ENCODE results near the gene SYNGR1.
"Not testable (repeated sequence)": the region's sequence is repeated elsewhere in the genome, so short reads cannot be mapped to it uniquely, and the experiment has no call there.

The SYNGR1 gene

DNA sequence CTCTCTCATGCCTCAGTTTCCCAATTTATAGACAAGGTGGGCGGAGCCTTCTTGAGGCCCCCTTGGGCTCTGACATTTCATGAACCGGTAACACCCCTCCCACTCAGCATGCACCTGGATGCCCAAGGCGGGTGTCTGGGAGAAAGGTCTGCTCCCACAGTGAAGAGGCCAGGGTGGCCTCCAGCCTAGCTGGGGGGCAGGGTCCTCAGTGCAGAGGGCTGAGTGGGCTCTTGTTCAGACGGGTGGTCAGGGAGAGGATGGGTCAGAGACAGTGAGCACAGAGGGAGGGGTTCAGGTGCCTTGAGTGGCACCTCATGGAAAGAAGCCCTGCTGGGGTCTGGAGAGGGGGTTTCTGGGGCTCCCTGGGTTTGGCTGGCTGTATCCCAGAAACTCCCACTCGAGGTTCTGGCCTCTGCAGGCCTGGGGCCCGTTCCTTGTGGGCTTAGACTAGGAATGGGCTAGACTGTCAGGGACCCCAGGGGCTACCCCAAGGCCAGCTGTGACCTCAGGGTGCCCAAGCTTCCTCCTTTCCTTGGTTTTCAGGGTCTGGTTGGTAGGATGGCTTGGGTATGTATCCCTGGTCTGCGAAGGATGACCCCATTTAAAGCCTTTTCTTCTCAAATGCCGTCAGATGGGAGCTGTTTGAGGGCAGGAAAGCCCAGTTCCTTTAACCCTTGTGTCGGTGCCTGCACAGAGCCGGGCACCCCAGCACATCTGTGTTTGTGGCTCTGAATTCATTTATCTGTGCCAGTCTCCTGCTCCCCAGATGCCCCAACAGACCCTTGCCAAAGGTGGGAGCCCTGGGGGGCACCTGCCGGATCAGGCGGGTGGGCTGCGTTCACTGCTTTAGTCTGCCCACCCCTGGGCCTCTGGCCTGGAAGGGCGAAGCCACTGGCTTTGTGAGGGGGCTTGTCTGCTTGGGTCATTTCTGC, 1.2 kb downstream of the SYNGR1 start:
- CTCF ChIA-PET, result no interaction called here
- DNase-seq (ENCODE audit: low spot score), result no peak
- POLR2A ChIA-PET (ENCODE audit: low non-redundant PET), result no interaction called here
- no peak for TF ChIP-seq CTCF (conservative IDR thresholded peaks at IDR 0.05; ENCODE audit: low read depth)
- H3K27ac ChIP-seq, result peak overlapping the region; percentile 8; the same call in 1 of the 2 replicates

DNA sequence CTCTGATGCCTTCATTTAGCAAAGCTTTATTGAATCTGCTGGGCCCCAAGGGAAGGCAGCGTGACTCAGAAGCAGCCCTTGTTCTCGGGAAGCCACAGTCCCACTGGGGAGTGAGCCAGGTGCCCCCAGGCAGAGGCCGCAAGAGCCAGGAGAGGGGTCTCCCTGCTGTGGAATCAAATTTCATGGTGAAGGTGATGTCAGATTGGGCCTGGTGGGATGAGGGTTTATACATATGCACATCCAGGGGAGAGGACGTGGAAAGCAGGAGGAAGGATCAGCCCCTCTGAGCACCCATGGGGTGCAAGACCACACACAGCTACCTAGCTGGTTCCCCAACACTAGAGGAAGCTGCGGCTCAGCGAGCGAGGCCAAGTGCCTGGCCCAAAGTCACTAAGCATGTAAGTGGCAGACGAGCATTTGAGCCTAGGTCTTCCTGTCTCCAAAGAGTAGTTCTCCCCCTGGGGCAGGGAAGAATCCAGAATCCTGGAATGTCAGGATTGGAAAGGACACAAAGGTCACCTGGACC, 2.0 kb downstream of the SYNGR1 start:
- TF ChIP-seq CTCF (conservative IDR thresholded peaks at IDR 0.05; ENCODE audit: low read depth), result no peak
- CTCF ChIA-PET, result no interaction called here
- H3K27ac ChIP-seq, result peak overlapping the region; percentile 8; the same call in 1 of the 2 replicates
- DNase-seq (ENCODE audit: low spot score), result no peak
- POLR2A ChIA-PET (ENCODE audit: low non-redundant PET), result no interaction called here

DNA sequence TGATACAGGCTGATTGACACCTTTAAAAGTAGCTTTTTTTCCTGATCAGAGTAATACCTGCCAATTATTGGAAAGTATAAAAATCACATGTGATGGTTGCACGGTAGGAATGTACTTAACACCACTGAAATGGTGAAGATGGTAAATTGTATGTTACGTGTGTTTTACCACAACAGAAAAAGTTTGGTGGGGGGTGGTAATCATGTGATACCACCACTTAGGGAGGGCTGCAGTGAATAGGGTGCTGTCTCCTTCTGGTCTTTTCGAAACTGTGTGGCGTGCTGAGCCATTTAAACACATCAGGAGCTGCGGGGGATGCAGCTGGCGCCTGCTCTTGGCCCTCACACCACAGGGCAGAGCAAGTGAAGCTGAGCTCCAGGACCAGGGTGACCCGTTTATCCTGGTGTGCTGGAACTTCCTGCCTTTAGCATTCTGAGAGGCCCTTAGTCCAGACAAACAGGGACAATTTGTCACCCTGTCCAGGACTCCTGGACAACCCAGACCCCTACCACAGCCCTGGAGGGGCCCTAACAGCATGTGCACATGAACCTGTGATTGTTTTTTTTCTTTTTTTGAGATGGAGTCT, 2.6 kb downstream of the SYNGR1 start:
- DNase-seq (ENCODE audit: low spot score), result no peak
- TF ChIP-seq CTCF (conservative IDR thresholded peaks at IDR 0.05; ENCODE audit: low read depth), result no peak
- CTCF ChIA-PET, result no interaction called here
- H3K27ac ChIP-seq, result no peak overlapping the region; the same call in 1 of the 2 replicates
- POLR2A ChIA-PET (ENCODE audit: low non-redundant PET), result no interaction called here

- ChIA-PET POLR2A (ENCODE audit: low non-redundant PET) (no interaction called here), CTCF (no interaction called here)
- peak overlapping the region; percentile 22; the same call in 1 of the 2 replicates for H3K27ac ChIP-seq
- no peak for DNase-seq (ENCODE audit: low spot score)
- no peak for TF ChIP-seq CTCF (conservative IDR thresholded peaks at IDR 0.05; ENCODE audit: low read depth)
These were observed 3.6 kb downstream of the SYNGR1 start for GRCh38 chr22:39353346-39353745.

GRCh38 chr22:39355080-39355479, 5.3 kb downstream of the SYNGR1 start:
- POLR2A ChIA-PET (ENCODE audit: low non-redundant PET), result no interaction called here
- no peak for TF ChIP-seq CTCF (conservative IDR thresholded peaks at IDR 0.05; ENCODE audit: low read depth)
- no peak for DNase-seq (ENCODE audit: low spot score)
- no peak overlapping the region for H3K27ac ChIP-seq
- CTCF ChIA-PET, result no interaction called here

GRCh38 chr22:39355805-39356204, 6.0 kb downstream of the SYNGR1 start:
- H3K27ac ChIP-seq; DNase-seq (ENCODE audit: low spot score); POLR2A ChIA-PET (ENCODE audit: low non-redundant PET); CTCF ChIA-PET: not testable (repeated sequence)

- TF ChIP-seq CTCF (conservative IDR thresholded peaks at IDR 0.05; ENCODE audit: low read depth), result no peak
These were observed 6.7 kb downstream of the SYNGR1 start for GRCh38 chr22:39356464-39356863.

GRCh38 chr22:39357110-39358108, 7.6 kb downstream of the SYNGR1 start:
- H3K27ac ChIP-seq; DNase-seq (ENCODE audit: low spot score); POLR2A ChIA-PET (ENCODE audit: low non-redundant PET); CTCF ChIA-PET: not testable (repeated sequence)

More at GRCh38 chr22:39356464-39356863, 6.7 kb downstream of the SYNGR1 start:
- no peak overlapping the region for H3K27ac ChIP-seq
- ChIA-PET POLR2A (ENCODE audit: low non-redundant PET) (no interaction called here), CTCF (no interaction called here)
- no peak for DNase-seq (ENCODE audit: low spot score)

GRCh38 chr22:39358197-39358596, 8.4 kb downstream of the SYNGR1 start:
- CTCF ChIA-PET; POLR2A ChIA-PET (ENCODE audit: low non-redundant PET); DNase-seq (ENCODE audit: low spot score); H3K27ac ChIP-seq: not testable (repeated sequence)
